Activated naive CD8-positive, alpha-beta T cell treated with anti-CD3 and anti-CD28 coated beads, Interleukin-2, amount 50 U/mL, for 24 hours (primary cell): ENCODE results near the gene NAB1.

Experiments used
- ATAC-seq: fragments of 150-1000 bp; cut with Tn5 transposase; one replicate; pipeline ENCODE4 v1.10.0; 2021
- DNase-seq: peaks from one replicate; pipeline ENCODE4 v3.0.0; 2021
- H3K27ac Mint-ChIP-seq: one replicate; pipeline ENCODE4 v1.8.0; 2021; ENCODE audit warnings: mild to moderate bottlenecking, mixed read lengths
- H3K27me3 Mint-ChIP-seq: one replicate; pipeline ENCODE4 v1.8.0; 2021; ENCODE audit warnings: mixed read lengths
- H3K36me3 Mint-ChIP-seq: one replicate; pipeline ENCODE4 v1.8.0; 2021; ENCODE audit warnings: low read depth, mixed read lengths
- H3K4me1 Mint-ChIP-seq: one replicate; pipeline ENCODE4 v1.8.0; 2021; ENCODE audit warnings: mixed read lengths
- H3K4me3 Mint-ChIP-seq: one replicate; pipeline ENCODE4 v1.8.0; 2021; ENCODE audit warnings: mild to moderate bottlenecking, moderate library complexity, mixed read lengths
- H3K9me3 Mint-ChIP-seq: one replicate; pipeline ENCODE4 v1.8.0; 2021; ENCODE audit warnings: mixed read lengths

NAB1 gene

GRCh38 chr2:190677255-190677654 is 28.4 kb downstream of the NAB1 start:
- no peaks in the 10 kb centered on the region for H3K9me3 Mint-ChIP-seq
- no peaks in the 10 kb centered on the region for H3K27me3 Mint-ChIP-seq
- no peak overlapping the region for H3K4me3 Mint-ChIP-seq
- no peak for DNase-seq
- peaks cover 69% of the 10 kb centered on the region for H3K4me1 Mint-ChIP-seq
- peak overlapping the region; percentile 54 for H3K27ac Mint-ChIP-seq
- ATAC-seq = no peak
- H3K36me3 Mint-ChIP-seq = peaks cover 42% of the 10 kb centered on the region

GRCh38 chr2:190678444-190679162 is 29.7 kb downstream of the NAB1 start:
- ATAC-seq = peak; percentile 91
- peak overlapping the region; percentile 89 for H3K27ac Mint-ChIP-seq
- H3K4me3 Mint-ChIP-seq = peak overlapping the region; percentile 56
- peak; percentile 30 for DNase-seq
- peaks cover 64% of the 10 kb centered on the region for H3K4me1 Mint-ChIP-seq
- peaks cover 32% of the 10 kb centered on the region for H3K36me3 Mint-ChIP-seq
- no peaks in the 10 kb centered on the region for H3K27me3 Mint-ChIP-seq
- no peaks in the 10 kb centered on the region for H3K9me3 Mint-ChIP-seq

GRCh38 chr2:190679391-190679790 is 30.5 kb downstream of the NAB1 start:
- peaks cover 25% of the 10 kb centered on the region for H3K36me3 Mint-ChIP-seq
- H3K9me3 Mint-ChIP-seq = no peaks in the 10 kb centered on the region
- DNase-seq (no peak), ATAC-seq (no peak)
- H3K4me3 Mint-ChIP-seq = peak overlapping the region; percentile 56
- H3K27ac Mint-ChIP-seq = peak overlapping the region; percentile 89
- H3K4me1 Mint-ChIP-seq = peaks cover 56% of the 10 kb centered on the region
- H3K27me3 Mint-ChIP-seq = no peaks in the 10 kb centered on the region

- H3K4me1 Mint-ChIP-seq = peaks cover 50% of the 10 kb centered on the region
- peak overlapping the region; percentile 67 for H3K27ac Mint-ChIP-seq
- H3K36me3 Mint-ChIP-seq = peaks cover 24% of the 10 kb centered on the region
These were observed 31.1 kb downstream of the NAB1 start for GRCh38 chr2:190679813-190680591.

GRCh38 chr2:190682168-190682567 is 33.3 kb downstream of the NAB1 start:
- Mint-ChIP-seq H3K9me3 (no peaks in the 10 kb centered on the region), H3K4me3 (no peak overlapping the region), H3K36me3 (peaks cover 22% of the 10 kb centered on the region), H3K27ac (no peak overlapping the region), H3K27me3 (no peaks in the 10 kb centered on the region), H3K4me1 (peaks cover 38% of the 10 kb centered on the region)
- no peak for ATAC-seq
- DNase-seq = no peak

More at GRCh38 chr2:190679813-190680591, 31.1 kb downstream of the NAB1 start:
- peak overlapping the region; percentile 10 for H3K4me3 Mint-ChIP-seq
- no peaks in the 10 kb centered on the region for H3K9me3 Mint-ChIP-seq
- H3K27me3 Mint-ChIP-seq = no peaks in the 10 kb centered on the region
- ATAC-seq = peak; percentile 26
- peak; percentile 61 for DNase-seq

GRCh38 chr2:190683802-190684201 is 34.9 kb downstream of the NAB1 start:
- DNase-seq = no peak
- Mint-ChIP-seq H3K9me3 (no peaks in the 10 kb centered on the region), H3K4me1 (peaks cover 24% of the 10 kb centered on the region), H3K36me3 (peaks cover 34% of the 10 kb centered on the region), H3K4me3 (no peak overlapping the region), H3K27ac (no peak overlapping the region), H3K27me3 (no peaks in the 10 kb centered on the region)
- no peak for ATAC-seq

GRCh38 chr2:190684931-190685330 is 36.0 kb downstream of the NAB1 start:
- ATAC-seq = no peak
- Mint-ChIP-seq H3K36me3 (peaks cover 34% of the 10 kb centered on the region), H3K9me3 (no peaks in the 10 kb centered on the region), H3K4me3 (no peak overlapping the region), H3K27ac (no peak overlapping the region), H3K27me3 (no peaks in the 10 kb centered on the region), H3K4me1 (peaks cover 13% of the 10 kb centered on the region)
- no peak for DNase-seq

- Mint-ChIP-seq H3K27me3 (no peaks in the 10 kb centered on the region), H3K27ac (no peak overlapping the region), H3K4me3 (no peak overlapping the region), H3K4me1 (peaks cover 9% of the 10 kb centered on the region), H3K9me3 (no peaks in the 10 kb centered on the region), H3K36me3 (peaks cover 34% of the 10 kb centered on the region)
- DNase-seq (no peak), ATAC-seq (no peak)
These were observed 36.5 kb downstream of the NAB1 start for GRCh38 chr2:190685333-190685732.

GRCh38 chr2:190693533-190694232 is 44.8 kb downstream of the NAB1 start:
- DNase-seq (no peak), ATAC-seq (no peak)
- Mint-ChIP-seq H3K27ac (peak overlapping the region; percentile 13), H3K4me3 (no peak overlapping the region), H3K9me3 (no peaks in the 10 kb centered on the region), H3K4me1 (peaks cover 30% of the 10 kb centered on the region), H3K36me3 (peaks cover 24% of the 10 kb centered on the region), H3K27me3 (no peaks in the 10 kb centered on the region)

GRCh38 chr2:190694479-190694878 is 45.6 kb downstream of the NAB1 start:
- peak overlapping the region; percentile 25 for H3K27ac Mint-ChIP-seq
- ATAC-seq = no peak
- H3K36me3 Mint-ChIP-seq = peaks cover 24% of the 10 kb centered on the region
- no peaks in the 10 kb centered on the region for H3K9me3 Mint-ChIP-seq
- DNase-seq = no peak
- no peaks in the 10 kb centered on the region for H3K27me3 Mint-ChIP-seq
- H3K4me1 Mint-ChIP-seq = peaks cover 30% of the 10 kb centered on the region
- H3K4me3 Mint-ChIP-seq = no peak overlapping the region

GRCh38 chr2:190695739-190696138 is 46.9 kb downstream of the NAB1 start:
- Mint-ChIP-seq H3K4me1 (peaks cover 30% of the 10 kb centered on the region), H3K27me3 (no peaks in the 10 kb centered on the region), H3K27ac (peak overlapping the region; percentile 30), H3K9me3 (no peaks in the 10 kb centered on the region), H3K36me3 (peaks cover 17% of the 10 kb centered on the region), H3K4me3 (peak overlapping the region; percentile 29)
- ATAC-seq (peak; percentile 91), DNase-seq (no peak)

- no peak for DNase-seq
- H3K4me1 Mint-ChIP-seq = peaks cover 38% of the 10 kb centered on the region
These were observed 48.0 kb downstream of the NAB1 start for GRCh38 chr2:190696792-190697398.

GRCh38 chr2:190697421-190697820 is 48.5 kb downstream of the NAB1 start:
- Mint-ChIP-seq H3K36me3 (peaks cover 10% of the 10 kb centered on the region), H3K27me3 (no peaks in the 10 kb centered on the region)
- no peak for ATAC-seq

More at GRCh38 chr2:190696792-190697398, 48.0 kb downstream of the NAB1 start:
- Mint-ChIP-seq H3K9me3 (no peaks in the 10 kb centered on the region), H3K27me3 (no peaks in the 10 kb centered on the region), H3K36me3 (peaks cover 10% of the 10 kb centered on the region), H3K27ac (no peak overlapping the region), H3K4me3 (no peak overlapping the region)
- ATAC-seq = no peak

GRCh38 chr2:190698895-190699294 is 50.0 kb downstream of the NAB1 start:
- no peak overlapping the region for H3K27ac Mint-ChIP-seq
- no peak overlapping the region for H3K4me3 Mint-ChIP-seq
- H3K9me3 Mint-ChIP-seq = no peaks in the 10 kb centered on the region
- peaks cover 2% of the 10 kb centered on the region for H3K36me3 Mint-ChIP-seq
- H3K4me1 Mint-ChIP-seq = peaks cover 31% of the 10 kb centered on the region
- DNase-seq = no peak
- ATAC-seq = no peak
- peaks cover 2% of the 10 kb centered on the region for H3K27me3 Mint-ChIP-seq

More at GRCh38 chr2:190697421-190697820, 48.5 kb downstream of the NAB1 start:
- Mint-ChIP-seq H3K4me3 (no peak overlapping the region), H3K27ac (no peak overlapping the region), H3K4me1 (peaks cover 40% of the 10 kb centered on the region), H3K9me3 (no peaks in the 10 kb centered on the region)
- DNase-seq = no peak
